SK-N-SH (cell line): ENCODE data around the gene TPRG1L.

Experiments
- EZH2phosphoT487 ChIP-seq: fragments of 200-600 bp; sonication (generic); IDR thresholded peaks from 2 replicates; pipeline ENCODE4 v1.6.1; 2017; ENCODE audit warnings: low read depth, mixed run types, mild to moderate bottlenecking, antibody characterized with exemption, moderate library complexity, borderline replicate concordance
- FOXJ3 ChIP-seq: sonication (generic); formaldehyde crosslinking; IDR thresholded peaks from 2 replicates; pipeline ENCODE4 v1.5.1; 2020; ENCODE audit warnings: mild to moderate bottlenecking, missing genetic modification reagents
- PBX3 ChIP-seq: IDR thresholded peaks from 2 replicates; pipeline ENCODE4; 2012
- RAD21 ChIP-seq: IDR thresholded peaks from 2 replicates; pipeline ENCODE4 v1.6.1; 2012; ENCODE audit warnings: mild to moderate bottlenecking, low read length
- RFX5 ChIP-seq: IDR thresholded peaks from 2 replicates; pipeline ENCODE4 v1.6.1; 2012; ENCODE audit warnings: mild to moderate bottlenecking, improper control_type of control experiment, low read length
- SIN3A ChIP-seq: IDR thresholded peaks from 2 replicates; pipeline ENCODE4 v1.6.1; 2012; ENCODE audit warnings: low read depth, mild to moderate bottlenecking, low read length, moderate library complexity, borderline replicate concordance
- SMC3 ChIP-seq: IDR thresholded peaks from 2 replicates; pipeline ENCODE4 v1.6.1; 2012; ENCODE audit warnings: low read depth, low read length, improper control_type of control experiment
- YY1 ChIP-seq: IDR thresholded peaks from 2 replicates; pipeline ENCODE4 v1.4.0; 2012; ENCODE audit warnings: low read depth, mild to moderate bottlenecking
- TF ChIP-seq, protein P1 (sequence below): fragments of 200-600 bp; sonication (generic); IDR thresholded peaks from 2 replicates; pipeline ENCODE4 v1.6.1; 2017; ENCODE audit warnings: antibody characterized with exemption, mild to moderate bottlenecking, moderate library complexity
- TF ChIP-seq, protein P2 (sequence below): fragments of 150-350 bp; IDR thresholded peaks from 2 replicates; pipeline ENCODE4 v1.6.1; 2016; ENCODE audit warnings: mild to moderate bottlenecking, low read depth, low read length
- TF ChIP-seq, protein P3 (sequence below): IDR thresholded peaks from 2 replicates; pipeline ENCODE4 v1.6.1; 2012; ENCODE audit warnings: mild to moderate bottlenecking, low read depth, low read length, moderate library complexity
- TF ChIP-seq, protein P4 (sequence below): IDR thresholded peaks from 2 replicates; pipeline ENCODE4 v1.4.0; 2012; ENCODE audit warnings: low read depth, borderline replicate concordance

DNA sequence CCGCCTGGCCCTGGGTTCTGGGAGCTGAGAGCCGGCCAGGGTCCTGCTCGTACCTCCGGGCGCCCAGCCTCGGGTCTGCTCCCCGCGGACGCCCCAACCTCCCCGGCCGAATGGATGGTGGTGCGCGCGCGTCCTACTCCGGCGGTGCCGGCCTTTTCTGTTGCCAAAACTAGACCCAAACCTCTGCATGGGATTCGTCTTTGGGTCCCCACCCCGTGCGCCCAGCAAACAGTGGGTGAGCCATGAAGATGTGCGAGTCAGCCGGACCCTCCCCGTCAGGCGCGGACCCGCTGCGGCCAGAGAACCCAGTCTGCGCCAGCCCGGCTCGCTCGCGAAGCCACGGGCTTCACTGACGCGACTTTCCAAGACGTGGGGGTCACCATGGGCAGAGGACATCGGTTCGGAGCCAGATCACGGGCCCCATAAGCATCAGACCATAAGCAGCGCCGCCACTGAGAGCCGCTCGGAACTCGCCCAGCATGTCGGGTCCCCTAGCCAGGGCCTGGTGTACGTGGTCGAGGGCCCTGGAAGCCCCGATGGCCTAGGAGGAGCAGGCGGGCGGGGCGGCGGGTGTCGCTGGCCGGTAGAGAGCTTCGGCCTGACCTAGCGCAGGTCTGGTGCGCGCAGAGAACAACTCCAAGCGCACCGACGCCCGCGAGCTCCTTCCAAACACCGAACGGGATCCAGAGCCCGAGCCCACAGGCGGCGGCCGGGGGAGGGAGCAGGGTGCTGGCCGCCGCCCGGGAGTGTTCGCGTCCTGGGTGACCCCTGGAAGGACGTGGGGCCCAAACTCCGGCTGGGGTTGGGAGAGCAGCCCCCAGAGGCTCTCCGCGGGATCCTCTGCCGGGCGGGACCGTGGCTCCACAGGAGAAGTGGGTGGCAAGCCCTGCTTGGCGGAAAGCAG lies 26.5 kb downstream of the TPRG1L start:
- TF ChIP-seq SMC3, result no peak
- TF ChIP-seq, protein P1, sequence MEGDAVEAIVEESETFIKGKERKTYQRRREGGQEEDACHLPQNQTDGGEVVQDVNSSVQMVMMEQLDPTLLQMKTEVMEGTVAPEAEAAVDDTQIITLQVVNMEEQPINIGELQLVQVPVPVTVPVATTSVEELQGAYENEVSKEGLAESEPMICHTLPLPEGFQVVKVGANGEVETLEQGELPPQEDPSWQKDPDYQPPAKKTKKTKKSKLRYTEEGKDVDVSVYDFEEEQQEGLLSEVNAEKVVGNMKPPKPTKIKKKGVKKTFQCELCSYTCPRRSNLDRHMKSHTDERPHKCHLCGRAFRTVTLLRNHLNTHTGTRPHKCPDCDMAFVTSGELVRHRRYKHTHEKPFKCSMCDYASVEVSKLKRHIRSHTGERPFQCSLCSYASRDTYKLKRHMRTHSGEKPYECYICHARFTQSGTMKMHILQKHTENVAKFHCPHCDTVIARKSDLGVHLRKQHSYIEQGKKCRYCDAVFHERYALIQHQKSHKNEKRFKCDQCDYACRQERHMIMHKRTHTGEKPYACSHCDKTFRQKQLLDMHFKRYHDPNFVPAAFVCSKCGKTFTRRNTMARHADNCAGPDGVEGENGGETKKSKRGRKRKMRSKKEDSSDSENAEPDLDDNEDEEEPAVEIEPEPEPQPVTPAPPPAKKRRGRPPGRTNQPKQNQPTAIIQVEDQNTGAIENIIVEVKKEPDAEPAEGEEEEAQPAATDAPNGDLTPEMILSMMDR, result no peak
- TF ChIP-seq, protein P2, sequence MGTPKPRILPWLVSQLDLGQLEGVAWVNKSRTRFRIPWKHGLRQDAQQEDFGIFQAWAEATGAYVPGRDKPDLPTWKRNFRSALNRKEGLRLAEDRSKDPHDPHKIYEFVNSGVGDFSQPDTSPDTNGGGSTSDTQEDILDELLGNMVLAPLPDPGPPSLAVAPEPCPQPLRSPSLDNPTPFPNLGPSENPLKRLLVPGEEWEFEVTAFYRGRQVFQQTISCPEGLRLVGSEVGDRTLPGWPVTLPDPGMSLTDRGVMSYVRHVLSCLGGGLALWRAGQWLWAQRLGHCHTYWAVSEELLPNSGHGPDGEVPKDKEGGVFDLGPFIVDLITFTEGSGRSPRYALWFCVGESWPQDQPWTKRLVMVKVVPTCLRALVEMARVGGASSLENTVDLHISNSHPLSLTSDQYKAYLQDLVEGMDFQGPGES, result no peak
- no peak for TF ChIP-seq EZH2phosphoT487
- TF ChIP-seq, protein P3, sequence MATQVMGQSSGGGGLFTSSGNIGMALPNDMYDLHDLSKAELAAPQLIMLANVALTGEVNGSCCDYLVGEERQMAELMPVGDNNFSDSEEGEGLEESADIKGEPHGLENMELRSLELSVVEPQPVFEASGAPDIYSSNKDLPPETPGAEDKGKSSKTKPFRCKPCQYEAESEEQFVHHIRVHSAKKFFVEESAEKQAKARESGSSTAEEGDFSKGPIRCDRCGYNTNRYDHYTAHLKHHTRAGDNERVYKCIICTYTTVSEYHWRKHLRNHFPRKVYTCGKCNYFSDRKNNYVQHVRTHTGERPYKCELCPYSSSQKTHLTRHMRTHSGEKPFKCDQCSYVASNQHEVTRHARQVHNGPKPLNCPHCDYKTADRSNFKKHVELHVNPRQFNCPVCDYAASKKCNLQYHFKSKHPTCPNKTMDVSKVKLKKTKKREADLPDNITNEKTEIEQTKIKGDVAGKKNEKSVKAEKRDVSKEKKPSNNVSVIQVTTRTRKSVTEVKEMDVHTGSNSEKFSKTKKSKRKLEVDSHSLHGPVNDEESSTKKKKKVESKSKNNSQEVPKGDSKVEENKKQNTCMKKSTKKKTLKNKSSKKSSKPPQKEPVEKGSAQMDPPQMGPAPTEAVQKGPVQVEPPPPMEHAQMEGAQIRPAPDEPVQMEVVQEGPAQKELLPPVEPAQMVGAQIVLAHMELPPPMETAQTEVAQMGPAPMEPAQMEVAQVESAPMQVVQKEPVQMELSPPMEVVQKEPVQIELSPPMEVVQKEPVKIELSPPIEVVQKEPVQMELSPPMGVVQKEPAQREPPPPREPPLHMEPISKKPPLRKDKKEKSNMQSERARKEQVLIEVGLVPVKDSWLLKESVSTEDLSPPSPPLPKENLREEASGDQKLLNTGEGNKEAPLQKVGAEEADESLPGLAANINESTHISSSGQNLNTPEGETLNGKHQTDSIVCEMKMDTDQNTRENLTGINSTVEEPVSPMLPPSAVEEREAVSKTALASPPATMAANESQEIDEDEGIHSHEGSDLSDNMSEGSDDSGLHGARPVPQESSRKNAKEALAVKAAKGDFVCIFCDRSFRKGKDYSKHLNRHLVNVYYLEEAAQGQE, result no peak
- no peak for TF ChIP-seq YY1
- no peak for TF ChIP-seq RFX5
- TF ChIP-seq SIN3A, result no peak
- no peak for TF ChIP-seq RAD21
- TF ChIP-seq, protein P4, sequence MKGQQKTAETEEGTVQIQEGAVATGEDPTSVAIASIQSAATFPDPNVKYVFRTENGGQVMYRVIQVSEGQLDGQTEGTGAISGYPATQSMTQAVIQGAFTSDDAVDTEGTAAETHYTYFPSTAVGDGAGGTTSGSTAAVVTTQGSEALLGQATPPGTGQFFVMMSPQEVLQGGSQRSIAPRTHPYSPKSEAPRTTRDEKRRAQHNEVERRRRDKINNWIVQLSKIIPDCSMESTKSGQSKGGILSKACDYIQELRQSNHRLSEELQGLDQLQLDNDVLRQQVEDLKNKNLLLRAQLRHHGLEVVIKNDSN, result no peak
- no peak for TF ChIP-seq PBX3
- no peak for TF ChIP-seq FOXJ3 (CRISPR knock-in tag)
